NCI-H345 treated with DMSO at 0.1 percent for 48 hours (cell line): ENCODE data around the gene TNFRSF8.

ENCODE experiments used
- DNase-seq: peaks from one replicate; lab custom pipeline; 2025; ENCODE audit not compliant: unreplicated experiment; lab: John Stamatoyannopoulos, UW

TNFRSF8 gene

GRCh38 chr1:12059722-12060464, 3.2 kb upstream of the TNFRSF8 start:
- DNase-seq = no peak

- DNase-seq = no peak
These were observed 2.6 kb upstream of the TNFRSF8 start for GRCh38 chr1:12060500-12060899.

- DNase-seq = no peak
These were observed 1.2 kb downstream of the TNFRSF8 start for GRCh38 chr1:12064073-12064969.

DNA sequence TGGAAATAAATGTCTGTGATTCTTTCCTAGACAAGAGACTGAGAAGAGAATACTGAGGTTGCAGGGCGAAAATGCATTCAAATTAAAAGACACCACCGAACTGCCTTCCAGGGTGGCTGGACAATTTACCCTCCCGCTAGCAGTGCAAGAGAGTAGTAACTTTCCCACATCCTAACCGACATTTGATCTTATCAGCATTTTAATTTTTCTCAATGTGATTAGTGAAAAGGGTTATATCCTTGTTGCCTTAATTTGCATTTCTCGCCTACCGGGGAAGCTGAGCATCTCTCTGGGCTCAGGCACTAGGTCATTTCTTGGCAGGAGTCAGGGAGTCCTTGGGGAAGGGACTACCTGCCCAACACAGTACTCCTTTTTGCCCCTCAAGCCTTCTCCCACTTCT, 2.8 kb downstream of the TNFRSF8 start:
- DNase-seq = no peak

GRCh38 chr1:12067900-12068821, 5.1 kb downstream of the TNFRSF8 start:
- DNase-seq = no peak

GRCh38 chr1:12069623-12070244, 6.6 kb downstream of the TNFRSF8 start:
- no peak for DNase-seq

DNA sequence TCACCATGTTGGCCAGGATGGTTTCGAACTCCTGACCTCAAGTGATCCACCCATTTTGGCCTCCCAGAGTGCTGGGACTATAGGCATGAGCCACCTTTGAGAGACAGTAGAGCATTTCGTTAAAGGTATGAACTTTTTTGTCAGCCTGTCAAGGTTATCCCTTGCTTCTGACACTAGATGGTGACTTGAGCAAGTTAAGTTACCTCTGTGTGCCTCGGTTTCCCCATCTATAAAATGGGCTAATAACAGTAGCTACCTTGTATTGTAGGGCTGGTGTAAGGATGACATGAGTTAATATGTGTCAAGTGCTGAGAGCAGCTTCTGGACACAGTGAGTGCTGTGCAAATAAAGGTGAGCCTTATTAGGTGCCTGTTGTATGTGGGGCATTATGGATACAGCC, 8.8 kb downstream of the TNFRSF8 start:
- no peak for DNase-seq

- no peak for DNase-seq
These were observed 9.6 kb downstream of the TNFRSF8 start for GRCh38 chr1:12072741-12073140.

- no peak for DNase-seq
These were observed 10.7 kb downstream of the TNFRSF8 start for GRCh38 chr1:12073796-12074195.

DNA sequence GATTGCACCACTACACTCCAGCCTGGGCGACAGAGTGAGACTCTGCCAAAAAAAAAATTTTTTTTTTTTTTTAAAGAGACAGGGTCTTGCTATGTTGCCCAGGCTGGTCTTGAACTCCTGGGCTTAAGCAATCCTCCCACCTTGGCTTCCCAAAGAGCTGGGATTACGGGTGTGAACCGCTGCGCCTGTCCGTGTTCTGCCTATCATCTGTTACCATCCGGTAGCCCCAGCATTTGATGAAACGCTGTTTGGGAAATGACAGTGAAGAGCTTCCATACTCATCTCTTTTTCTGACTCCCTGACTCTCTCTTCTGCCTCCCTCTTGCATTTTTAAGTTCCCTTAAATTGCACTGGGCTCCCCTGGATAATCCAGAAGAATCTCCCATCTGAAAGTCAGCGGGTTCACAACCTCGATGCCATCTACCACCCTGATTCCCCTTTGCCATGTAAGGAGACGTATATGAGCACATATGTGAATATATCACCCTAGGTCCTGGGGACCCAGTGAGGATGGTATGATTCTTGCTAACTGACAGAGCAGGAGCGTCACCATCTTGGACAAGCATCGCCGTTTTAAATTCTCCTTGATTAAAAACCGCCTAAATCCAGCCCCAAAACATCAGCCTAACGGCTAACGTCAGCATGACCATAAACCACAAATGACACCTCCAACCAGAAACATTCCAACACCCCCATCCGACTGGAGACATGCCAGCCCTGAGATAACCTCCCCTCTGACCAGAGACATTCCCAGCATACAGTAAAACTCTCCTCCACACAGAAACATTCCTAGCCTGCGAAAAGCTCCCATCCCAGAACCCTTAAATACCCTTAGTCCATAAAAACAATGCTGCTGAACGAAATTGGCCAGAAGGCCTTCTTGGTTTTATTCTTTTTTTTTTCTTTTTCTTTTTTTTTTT, 12.4 kb downstream of the TNFRSF8 start:
- DNase-seq = no peak

GRCh38 chr1:12076425-12077005, 13.4 kb downstream of the TNFRSF8 start:
- DNase-seq = no peak

- no peak for DNase-seq
These were observed 15.5 kb downstream of the TNFRSF8 start for GRCh38 chr1:12078575-12078937.

GRCh38 chr1:12078938-12079861, 16.1 kb downstream of the TNFRSF8 start:
- no peak for DNase-seq

- no peak for DNase-seq
These were observed 17.1 kb downstream of the TNFRSF8 start for GRCh38 chr1:12080156-12080555.

- no peak for DNase-seq
These were observed 17.9 kb downstream of the TNFRSF8 start for GRCh38 chr1:12080773-12081556.

GRCh38 chr1:12081648-12082396, 18.7 kb downstream of the TNFRSF8 start:
- DNase-seq = no peak

DNA sequence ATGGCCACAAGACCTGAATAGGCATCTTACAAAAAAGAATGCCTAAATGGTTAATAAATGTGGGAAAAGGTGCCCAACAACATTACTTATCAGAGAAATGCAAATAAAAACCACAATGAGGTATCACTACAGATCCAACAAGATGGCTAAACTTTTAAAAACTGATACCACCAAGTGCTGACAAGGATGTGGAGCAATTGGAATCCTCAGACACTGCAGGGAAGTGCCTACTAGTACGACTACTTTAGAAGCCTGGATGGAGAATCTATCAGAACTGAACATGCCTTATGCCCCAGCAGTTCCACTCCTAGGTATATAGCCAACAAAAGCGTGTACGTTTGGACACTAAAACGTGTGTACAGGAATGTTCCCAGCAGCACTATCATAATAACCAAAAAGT, 19.9 kb downstream of the TNFRSF8 start:
- no peak for DNase-seq
